WTC11 (cell line): ENCODE measurements around the gene SPATA31D4. TPM values are rescaled to one million over a fixed set of nuclear protein-coding genes. Genes with fewer than 3 reads are reported as not detected.

Source experiments
- ATAC-seq: fragments of 200-7000 bp; cut with Tn5 transposase; 2 replicates; pipeline ENCODE4 v1.10.0; 2021; ENCODE audit warnings: mild to moderate bottlenecking, moderate library complexity
- CTCF ChIA-PET: fragments of 300-600 bp; sonication (Branson Sonifier 250); formaldehyde crosslinking; loops from one replicate; lab custom pipeline; 2021; ENCODE audit warnings: antibody characterized with exemption; lab: Charles Lee
- POLR2A ChIA-PET: fragments of 350-600 bp; sonication (Branson Sonifier 250); formaldehyde crosslinking; loops from one replicate; lab custom pipeline; 2021; ENCODE audit warnings: antibody characterized with exemption; lab: Charles Lee
- DNase-seq: peaks from one replicate; pipeline ENCODE4 v3.0.0; 2021; ENCODE audit warnings: low spot score
- H3K27ac Mint-ChIP-seq: 2 replicates; pipeline ENCODE4 v1.8.0; 2021; ENCODE audit warnings: mixed read lengths
- H3K27me3 Mint-ChIP-seq: 2 replicates; pipeline ENCODE4 v1.8.0; 2021; ENCODE audit warnings: low read depth, mild to moderate bottlenecking, moderate library complexity, mixed read lengths
- H3K36me3 Mint-ChIP-seq: 2 replicates; pipeline ENCODE4 v1.8.0; 2021; ENCODE audit warnings: mixed read lengths
- H3K4me1 Mint-ChIP-seq: 2 replicates; pipeline ENCODE4 v1.8.0; 2022; ENCODE audit warnings: mixed read lengths
- H3K4me3 Mint-ChIP-seq: 2 replicates; pipeline ENCODE4 v1.8.0; 2021; ENCODE audit warnings: mild to moderate bottlenecking, moderate library complexity, mixed read lengths
- H3K9me3 Mint-ChIP-seq: 2 replicates; pipeline ENCODE4 v1.8.0; 2021; ENCODE audit warnings: mixed read lengths
- ELF4 ChIP-seq: sonication (generic); formaldehyde crosslinking; IDR thresholded peaks from 2 replicates; pipeline ENCODE4 v1.8.1; 2022; ENCODE audit warnings: low read depth, mild to moderate bottlenecking, moderate library complexity, missing genetic modification reagents
- EMX1 ChIP-seq: fragments of 250-450 bp; sonication (Bioruptor Pico); IDR thresholded peaks from 2 replicates; pipeline ENCODE4 v1.8.0; 2021; ENCODE audit warnings: mild to moderate bottlenecking
- ESRRA ChIP-seq: sonication (generic); formaldehyde crosslinking; IDR thresholded peaks from 2 replicates; pipeline ENCODE4 v1.8.1; 2022; ENCODE audit warnings: mild to moderate bottlenecking, missing genetic modification reagents, borderline replicate concordance
- FOXJ3 ChIP-seq: sonication (generic); formaldehyde crosslinking; IDR thresholded peaks from 2 replicates; pipeline ENCODE4 v1.9.0; 2021; ENCODE audit warnings: missing genetic modification reagents, mild to moderate bottlenecking, borderline replicate concordance
- GRHL2 ChIP-seq: fragments of 250-450 bp; sonication (Bioruptor Pico); IDR thresholded peaks from 2 replicates; pipeline ENCODE4 v1.8.0; 2022; ENCODE audit warnings: mild to moderate bottlenecking, moderate library complexity; ENCODE audit not compliant: insufficient replicate concordance, severe bottlenecking
- HMGA2 ChIP-seq: fragments of 250-450 bp; sonication (Bioruptor Pico); IDR thresholded peaks from 2 replicates; pipeline ENCODE4 v1.4.0; 2021; ENCODE audit warnings: mild to moderate bottlenecking, moderate library complexity
- JUN ChIP-seq: sonication (generic); formaldehyde crosslinking; IDR thresholded peaks from 2 replicates; pipeline ENCODE4 v1.8.0; 2023; ENCODE audit warnings: mild to moderate bottlenecking, missing genetic modification reagents
- MXD4 ChIP-seq: fragments of 250-450 bp; sonication (Bioruptor Pico); IDR thresholded peaks from 2 replicates; pipeline ENCODE4 v1.8.0; 2021; ENCODE audit warnings: mild to moderate bottlenecking, moderate library complexity, borderline replicate concordance
- OVOL2 ChIP-seq: fragments of 250-450 bp; sonication (Bioruptor Pico); IDR thresholded peaks from 2 replicates; pipeline ENCODE4 v1.9.0; 2021; ENCODE audit warnings: mild to moderate bottlenecking, borderline replicate concordance
- RELA ChIP-seq: sonication (generic); formaldehyde crosslinking; IDR thresholded peaks from 2 replicates; pipeline ENCODE4 v1.8.1; 2022; ENCODE audit warnings: missing genetic modification reagents, mild to moderate bottlenecking, borderline replicate concordance
- SMAD3 ChIP-seq: sonication (generic); formaldehyde crosslinking; IDR thresholded peaks from 2 replicates; pipeline ENCODE4 v1.8.0; 2022; ENCODE audit warnings: missing genetic modification reagents, mild to moderate bottlenecking, borderline replicate concordance
- SP1 ChIP-seq: sonication (generic); formaldehyde crosslinking; conservative IDR thresholded peaks from 2 replicates; pipeline ENCODE4 v1.8.1; 2022; ENCODE audit warnings: missing genetic modification reagents
- TCF7 ChIP-seq: sonication (generic); formaldehyde crosslinking; IDR thresholded peaks from 2 replicates; pipeline ENCODE4 v1.8.0; 2022; ENCODE audit warnings: mild to moderate bottlenecking, low read depth, missing genetic modification reagents, moderate library complexity
- ZNF232 ChIP-seq: sonication (generic); formaldehyde crosslinking; IDR thresholded peaks from 2 replicates; pipeline ENCODE4 v1.8.0; 2022; ENCODE audit warnings: mild to moderate bottlenecking, missing genetic modification reagents
- ZNF317 ChIP-seq: sonication (generic); formaldehyde crosslinking; IDR thresholded peaks from 2 replicates; pipeline ENCODE4 v1.8.1; 2023; ENCODE audit warnings: low read depth, mild to moderate bottlenecking, moderate library complexity, missing genetic modification reagents, borderline replicate concordance
- ZNF416 ChIP-seq: fragments of 250-450 bp; sonication (Bioruptor Pico); IDR thresholded peaks from 2 replicates; pipeline ENCODE4 v1.9.0; 2021; ENCODE audit warnings: mild to moderate bottlenecking, inconsistent platforms
- ZNF671 ChIP-seq: fragments of 250-450 bp; sonication (Bioruptor Pico); IDR thresholded peaks from 2 replicates; pipeline ENCODE4 v1.8.0; 2021; ENCODE audit warnings: mild to moderate bottlenecking
- total RNA-seq: library from RNA; stranded (reverse); gene quantifications from 3 replicates; pipeline ENCODE4 v1.2.3, GENCODE V29; 2021
- TF ChIP-seq, protein P1 (sequence below): sonication (generic); formaldehyde crosslinking; IDR thresholded peaks from 2 replicates; pipeline ENCODE4 v1.8.1; 2023; ENCODE audit warnings: mild to moderate bottlenecking, missing genetic modification reagents, moderate library complexity
- TF ChIP-seq, protein P2 (sequence below): sonication (generic); formaldehyde crosslinking; IDR thresholded peaks from 2 replicates; pipeline ENCODE4 v1.8.1; 2023; ENCODE audit warnings: mild to moderate bottlenecking, missing genetic modification reagents
- TF ChIP-seq, protein P3 (sequence below): sonication (generic); formaldehyde crosslinking; IDR thresholded peaks from 2 replicates; pipeline ENCODE4 v1.8.0; 2022; ENCODE audit warnings: mild to moderate bottlenecking, missing genetic modification reagents
- TF ChIP-seq, protein P4 (sequence below): fragments of 250-450 bp; sonication (Bioruptor Pico); IDR thresholded peaks from 2 replicates; pipeline ENCODE4 v1.8.0; 2021; ENCODE audit warnings: mild to moderate bottlenecking
- TF ChIP-seq, protein P5 (sequence below): fragments of 250-450 bp; sonication (Bioruptor Pico); conservative IDR thresholded peaks from 2 replicates; pipeline ENCODE4 v1.9.0; 2021; ENCODE audit warnings: mild to moderate bottlenecking
- TF ChIP-seq, protein P6 (sequence below): sonication (generic); formaldehyde crosslinking; IDR thresholded peaks from 2 replicates; pipeline ENCODE4 v1.8.0; 2023; ENCODE audit warnings: mild to moderate bottlenecking, missing genetic modification reagents

Gene SPATA31D4
- total RNA-seq, 1 experiment from 2014 or later: not detected

DNA sequence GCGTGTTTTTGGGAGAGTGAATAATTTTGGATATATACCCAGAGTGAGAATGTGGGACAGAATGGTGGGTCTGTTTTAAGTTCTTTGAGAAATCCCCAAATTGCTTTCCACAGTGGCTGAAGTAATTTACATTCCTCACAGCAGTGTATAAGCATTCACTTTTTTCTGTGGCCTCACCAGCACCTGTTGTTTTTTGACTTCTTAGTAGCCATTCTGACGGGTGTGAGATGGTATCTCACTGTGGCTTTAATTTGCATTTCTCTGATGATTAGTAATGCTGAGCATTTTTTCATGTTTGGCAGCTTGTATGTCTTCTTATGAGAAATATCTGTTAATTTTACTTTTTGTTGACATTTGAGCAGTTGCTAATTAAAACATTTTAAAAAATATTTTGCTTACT, 51.0 kb downstream of the SPATA31D4 start (continued):
- TF ChIP-seq, protein P1, sequence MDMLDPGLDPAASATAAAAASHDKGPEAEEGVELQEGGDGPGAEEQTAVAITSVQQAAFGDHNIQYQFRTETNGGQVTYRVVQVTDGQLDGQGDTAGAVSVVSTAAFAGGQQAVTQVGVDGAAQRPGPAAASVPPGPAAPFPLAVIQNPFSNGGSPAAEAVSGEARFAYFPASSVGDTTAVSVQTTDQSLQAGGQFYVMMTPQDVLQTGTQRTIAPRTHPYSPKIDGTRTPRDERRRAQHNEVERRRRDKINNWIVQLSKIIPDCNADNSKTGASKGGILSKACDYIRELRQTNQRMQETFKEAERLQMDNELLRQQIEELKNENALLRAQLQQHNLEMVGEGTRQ (CRISPR knock-in tag): no peak
- TF ChIP-seq JUN (CRISPR knock-in tag) (no peak), SP1 (CRISPR knock-in tag) (no peak), SMAD3 (CRISPR knock-in tag) (no peak), ELF4 (CRISPR knock-in tag) (no peak), ZNF671 (no peak), TCF7 (no peak), ZNF416 (no peak), GRHL2 (CRISPR knock-in tag) (no peak), ZNF317 (no peak), EMX1 (CRISPR knock-in tag) (no peak), OVOL2 (CRISPR knock-in tag) (no peak)
- TF ChIP-seq, protein P2, sequence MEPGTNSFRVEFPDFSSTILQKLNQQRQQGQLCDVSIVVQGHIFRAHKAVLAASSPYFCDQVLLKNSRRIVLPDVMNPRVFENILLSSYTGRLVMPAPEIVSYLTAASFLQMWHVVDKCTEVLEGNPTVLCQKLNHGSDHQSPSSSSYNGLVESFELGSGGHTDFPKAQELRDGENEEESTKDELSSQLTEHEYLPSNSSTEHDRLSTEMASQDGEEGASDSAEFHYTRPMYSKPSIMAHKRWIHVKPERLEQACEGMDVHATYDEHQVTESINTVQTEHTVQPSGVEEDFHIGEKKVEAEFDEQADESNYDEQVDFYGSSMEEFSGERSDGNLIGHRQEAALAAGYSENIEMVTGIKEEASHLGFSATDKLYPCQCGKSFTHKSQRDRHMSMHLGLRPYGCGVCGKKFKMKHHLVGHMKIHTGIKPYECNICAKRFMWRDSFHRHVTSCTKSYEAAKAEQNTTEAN: no peak
- TF ChIP-seq, all 79 proteins: peak for 0

DNA sequence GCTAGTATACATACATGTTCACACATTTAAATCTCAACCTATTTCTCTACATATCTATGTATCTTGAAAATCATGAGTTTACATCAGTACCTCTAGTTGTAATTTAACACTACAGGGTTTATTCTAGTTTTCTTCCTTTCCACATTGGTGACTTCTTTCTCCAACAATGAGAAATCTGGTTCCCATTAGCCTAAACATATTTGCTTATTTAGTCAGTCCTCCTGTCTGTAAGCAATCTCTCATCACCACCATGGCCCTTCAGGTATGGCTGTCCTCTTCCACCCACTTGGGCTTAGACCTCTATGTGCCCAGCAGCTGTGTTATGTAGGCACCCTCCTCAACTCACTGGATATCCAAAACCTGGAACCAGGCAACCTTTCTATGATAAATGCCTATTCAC, 52.3 kb downstream of the SPATA31D4 start:
- Mint-ChIP-seq H3K4me1 (0 out of 2 replicates have a peak, but pooled peaks cover 4% of the 10 kb centered on the region), H3K36me3 (no peaks in the 10 kb centered on the region), H3K4me3 (no peak overlapping the region), H3K27me3 (no peaks in the 10 kb centered on the region), H3K27ac (no peak overlapping the region), H3K9me3 (no peaks in the 10 kb centered on the region)
- no peak for DNase-seq
- ATAC-seq: no peak
- ChIA-PET CTCF (no interaction called here), POLR2A (no interaction called here)
- no peak for TF ChIP-seq ZNF232 (CRISPR knock-in tag)
- no peak for TF ChIP-seq ESRRA (CRISPR knock-in tag)
- TF ChIP-seq, protein P3, sequence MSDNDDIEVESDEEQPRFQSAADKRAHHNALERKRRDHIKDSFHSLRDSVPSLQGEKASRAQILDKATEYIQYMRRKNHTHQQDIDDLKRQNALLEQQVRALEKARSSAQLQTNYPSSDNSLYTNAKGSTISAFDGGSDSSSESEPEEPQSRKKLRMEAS: no peak
- TF ChIP-seq, protein P4, sequence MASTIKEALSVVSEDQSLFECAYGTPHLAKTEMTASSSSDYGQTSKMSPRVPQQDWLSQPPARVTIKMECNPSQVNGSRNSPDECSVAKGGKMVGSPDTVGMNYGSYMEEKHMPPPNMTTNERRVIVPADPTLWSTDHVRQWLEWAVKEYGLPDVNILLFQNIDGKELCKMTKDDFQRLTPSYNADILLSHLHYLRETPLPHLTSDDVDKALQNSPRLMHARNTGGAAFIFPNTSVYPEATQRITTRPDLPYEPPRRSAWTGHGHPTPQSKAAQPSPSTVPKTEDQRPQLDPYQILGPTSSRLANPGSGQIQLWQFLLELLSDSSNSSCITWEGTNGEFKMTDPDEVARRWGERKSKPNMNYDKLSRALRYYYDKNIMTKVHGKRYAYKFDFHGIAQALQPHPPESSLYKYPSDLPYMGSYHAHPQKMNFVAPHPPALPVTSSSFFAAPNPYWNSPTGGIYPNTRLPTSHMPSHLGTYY (CRISPR knock-in tag): no peak
- TF ChIP-seq FOXJ3 (CRISPR knock-in tag): no peak
- no peak for TF ChIP-seq HMGA2 (CRISPR knock-in tag)
- no peak for TF ChIP-seq MXD4 (CRISPR knock-in tag)
- TF ChIP-seq, protein P5, sequence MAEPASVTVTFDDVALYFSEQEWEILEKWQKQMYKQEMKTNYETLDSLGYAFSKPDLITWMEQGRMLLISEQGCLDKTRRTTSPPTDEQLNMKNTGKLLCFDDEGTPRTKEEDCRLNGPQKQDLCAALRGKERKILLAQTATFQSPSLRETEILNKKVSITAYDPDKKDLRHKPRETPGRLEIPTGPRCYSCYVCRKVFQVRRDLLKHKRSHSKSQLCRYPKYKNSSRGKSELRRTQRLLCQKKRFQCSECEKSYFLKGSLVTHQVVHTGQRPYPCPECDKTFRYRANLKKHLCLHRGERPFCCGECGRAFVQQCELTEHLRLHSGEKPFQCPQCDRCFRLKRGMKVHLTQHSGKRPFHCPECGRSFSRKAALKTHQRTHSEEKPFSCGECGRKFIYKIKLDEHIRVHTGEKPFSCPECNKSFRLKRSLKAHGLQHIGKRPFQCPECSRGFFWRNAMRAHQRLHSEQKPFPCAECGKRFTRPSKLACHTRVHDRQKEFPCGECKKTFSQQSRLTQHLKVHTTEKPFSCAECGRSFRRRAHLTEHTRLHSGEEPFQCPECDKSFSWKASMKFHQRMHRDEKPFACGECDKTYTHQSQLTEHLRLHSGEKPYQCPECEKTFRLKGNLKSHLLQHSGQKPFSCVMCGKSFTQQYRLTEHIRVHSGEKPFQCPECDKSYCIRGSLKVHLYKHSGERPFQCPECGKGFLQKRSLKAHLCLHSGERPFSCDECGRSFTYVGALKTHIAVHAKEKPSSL (CRISPR knock-in tag): no peak
- no peak for TF ChIP-seq SMAD3 (CRISPR knock-in tag)
- TF ChIP-seq, protein P6, sequence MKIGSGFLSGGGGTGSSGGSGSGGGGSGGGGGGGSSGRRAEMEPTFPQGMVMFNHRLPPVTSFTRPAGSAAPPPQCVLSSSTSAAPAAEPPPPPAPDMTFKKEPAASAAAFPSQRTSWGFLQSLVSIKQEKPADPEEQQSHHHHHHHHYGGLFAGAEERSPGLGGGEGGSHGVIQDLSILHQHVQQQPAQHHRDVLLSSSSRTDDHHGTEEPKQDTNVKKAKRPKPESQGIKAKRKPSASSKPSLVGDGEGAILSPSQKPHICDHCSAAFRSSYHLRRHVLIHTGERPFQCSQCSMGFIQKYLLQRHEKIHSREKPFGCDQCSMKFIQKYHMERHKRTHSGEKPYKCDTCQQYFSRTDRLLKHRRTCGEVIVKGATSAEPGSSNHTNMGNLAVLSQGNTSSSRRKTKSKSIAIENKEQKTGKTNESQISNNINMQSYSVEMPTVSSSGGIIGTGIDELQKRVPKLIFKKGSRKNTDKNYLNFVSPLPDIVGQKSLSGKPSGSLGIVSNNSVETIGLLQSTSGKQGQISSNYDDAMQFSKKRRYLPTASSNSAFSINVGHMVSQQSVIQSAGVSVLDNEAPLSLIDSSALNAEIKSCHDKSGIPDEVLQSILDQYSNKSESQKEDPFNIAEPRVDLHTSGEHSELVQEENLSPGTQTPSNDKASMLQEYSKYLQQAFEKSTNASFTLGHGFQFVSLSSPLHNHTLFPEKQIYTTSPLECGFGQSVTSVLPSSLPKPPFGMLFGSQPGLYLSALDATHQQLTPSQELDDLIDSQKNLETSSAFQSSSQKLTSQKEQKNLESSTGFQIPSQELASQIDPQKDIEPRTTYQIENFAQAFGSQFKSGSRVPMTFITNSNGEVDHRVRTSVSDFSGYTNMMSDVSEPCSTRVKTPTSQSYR (CRISPR knock-in tag): no peak
- TF ChIP-seq, protein P2: no peak
- TF ChIP-seq RELA (CRISPR knock-in tag): no peak
